ENCODE results near the gene AKAP13. TPM values are rescaled to one million over a fixed set of nuclear protein-coding genes. Genes with fewer than 3 reads are reported as not detected.

Gene AKAP13
- total RNA-seq, 1 donor from 2014 or later = 145 TPM

GRCh38 chr15:85333132-85333831 lies 47.1 kb upstream of the AKAP13 start:
- no peak for TF ChIP-seq CTCF (IDR thresholded peaks at IDR 0.05; ENCODE audit: partially characterized antibody, unreplicated experiment)
- Mint-ChIP-seq H3K4me3 (ENCODE audit: unreplicated experiment) (no peak overlapping the region), H3K27me3 (ENCODE audit: unreplicated experiment) (no peaks in the 10 kb centered on the region), H3K4me1 (ENCODE audit: low read depth, unreplicated experiment) (peaks cover 19% of the 10 kb centered on the region), H3K27ac (ENCODE audit: unreplicated experiment) (no peak overlapping the region), H3K36me3 (ENCODE audit: unreplicated experiment) (no peaks in the 10 kb centered on the region), H3K9me3 (ENCODE audit: unreplicated experiment) (peaks cover 2% of the 10 kb centered on the region)
- no peak for DNase-seq

- Mint-ChIP-seq H3K4me3 (ENCODE audit: unreplicated experiment) (no peak overlapping the region), H3K4me1 (ENCODE audit: low read depth, unreplicated experiment) (peaks cover 19% of the 10 kb centered on the region), H3K27ac (ENCODE audit: unreplicated experiment) (no peak overlapping the region), H3K27me3 (ENCODE audit: unreplicated experiment) (no peaks in the 10 kb centered on the region), H3K9me3 (ENCODE audit: unreplicated experiment) (no peaks in the 10 kb centered on the region), H3K36me3 (ENCODE audit: unreplicated experiment) (no peaks in the 10 kb centered on the region)
- TF ChIP-seq CTCF (IDR thresholded peaks at IDR 0.05; ENCODE audit: partially characterized antibody, unreplicated experiment) = no peak
- DNase-seq = no peak
These were observed 46.2 kb upstream of the AKAP13 start for GRCh38 chr15:85334241-85334640.

- Mint-ChIP-seq H3K4me3 (ENCODE audit: unreplicated experiment) (no peak overlapping the region), H3K36me3 (ENCODE audit: unreplicated experiment) (no peaks in the 10 kb centered on the region), H3K27ac (ENCODE audit: unreplicated experiment) (no peak overlapping the region), H3K9me3 (ENCODE audit: unreplicated experiment) (no peaks in the 10 kb centered on the region), H3K27me3 (ENCODE audit: unreplicated experiment) (no peaks in the 10 kb centered on the region), H3K4me1 (ENCODE audit: low read depth, unreplicated experiment) (peaks cover 12% of the 10 kb centered on the region)
- no peak for DNase-seq
- no peak for TF ChIP-seq CTCF (IDR thresholded peaks at IDR 0.05; ENCODE audit: partially characterized antibody, unreplicated experiment)
These were observed 45.0 kb upstream of the AKAP13 start for GRCh38 chr15:85335193-85335942.

GRCh38 chr15:85336880-85337279 lies 43.5 kb upstream of the AKAP13 start:
- no peak for TF ChIP-seq CTCF (IDR thresholded peaks at IDR 0.05; ENCODE audit: partially characterized antibody, unreplicated experiment)
- Mint-ChIP-seq H3K4me3 (ENCODE audit: unreplicated experiment) (no peak overlapping the region), H3K4me1 (ENCODE audit: low read depth, unreplicated experiment) (no peaks in the 10 kb centered on the region), H3K27ac (ENCODE audit: unreplicated experiment) (no peak overlapping the region), H3K27me3 (ENCODE audit: unreplicated experiment) (no peaks in the 10 kb centered on the region), H3K36me3 (ENCODE audit: unreplicated experiment) (peaks cover 5% of the 10 kb centered on the region), H3K9me3 (ENCODE audit: unreplicated experiment) (no peaks in the 10 kb centered on the region)
- no peak for DNase-seq
